Measurements from ENCODE around the gene PDZRN3.

The PDZRN3 gene

GRCh38 chr3:73511571-73512525 lies 112.9 kb downstream of the PDZRN3 start:
- DNase-seq: no peak

DNA sequence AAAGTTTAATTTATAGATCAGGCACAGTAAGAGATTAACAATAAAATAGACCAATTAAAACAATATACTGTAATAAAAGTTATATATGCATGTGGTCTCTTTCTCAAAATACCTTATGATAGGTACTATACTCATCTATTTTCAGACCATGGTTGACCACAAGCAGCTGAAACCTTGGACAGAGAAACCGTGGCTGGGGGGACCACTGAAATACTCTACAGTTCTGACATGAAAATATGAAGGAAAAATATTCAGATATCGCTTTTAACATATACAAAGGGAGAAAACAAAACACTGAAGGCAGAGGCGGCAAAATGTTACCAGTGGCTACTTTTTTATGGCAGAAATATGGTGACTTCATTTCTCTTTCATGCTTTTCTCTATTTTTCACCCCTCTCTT lies 114.0 kb downstream of the PDZRN3 start:
- DNase-seq: no peak

- DNase-seq: no peak
Observed at GRCh38 chr3:73510334-73510733, 114.4 kb downstream of the PDZRN3 start.

DNA sequence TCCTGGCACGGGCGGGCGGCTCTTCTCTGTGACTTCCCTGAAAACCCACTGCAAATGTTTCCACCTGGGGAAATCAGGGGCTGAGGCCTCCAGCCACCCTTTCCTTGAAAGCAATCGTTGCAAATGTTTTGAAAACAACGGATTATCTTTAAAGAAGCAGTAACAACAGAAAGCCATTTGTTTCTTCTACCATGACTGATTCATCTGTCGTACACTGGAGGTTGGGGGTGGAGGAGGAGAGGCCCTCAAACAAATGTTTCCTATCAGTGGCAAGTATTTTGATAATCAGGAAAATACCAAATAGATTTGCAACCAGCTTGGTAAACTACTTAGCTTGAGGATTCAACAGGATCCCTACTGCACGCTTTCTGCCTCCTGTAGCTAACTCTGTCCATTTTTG lies 114.9 kb downstream of the PDZRN3 start:
- no peak for DNase-seq

- DNase-seq: no peak
Observed at GRCh38 chr3:73509066-73509465, 115.7 kb downstream of the PDZRN3 start.

DNA sequence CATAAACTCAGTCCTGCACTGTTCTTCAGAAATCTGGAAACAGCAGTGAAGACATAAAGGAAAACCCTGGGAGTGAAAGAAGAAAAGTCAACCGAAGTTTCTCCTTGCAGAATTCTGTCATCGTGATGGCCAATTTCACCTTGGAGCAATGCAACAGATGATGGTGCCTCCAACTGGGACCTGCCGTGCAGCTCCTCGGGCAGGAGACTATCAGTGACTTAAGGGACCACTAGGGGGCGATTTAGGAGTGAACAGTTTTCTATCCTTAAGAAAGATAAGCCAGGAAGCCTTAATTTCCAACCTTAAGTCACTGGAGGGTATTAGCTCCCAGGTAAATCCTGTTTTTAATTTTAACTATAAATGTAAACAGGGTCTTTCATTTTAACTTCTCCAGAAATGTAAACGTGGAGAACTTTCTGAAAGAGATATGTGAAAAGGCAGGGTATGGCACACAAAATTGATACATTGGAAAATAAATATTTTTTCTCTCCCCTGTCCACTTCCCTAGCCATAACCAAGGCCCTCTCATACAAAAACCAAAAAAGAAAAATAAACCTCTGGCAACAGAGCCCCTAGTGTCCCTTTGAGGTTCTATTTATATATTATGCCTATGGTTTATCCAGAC lies 116.3 kb downstream of the PDZRN3 start:
- peak; percentile 28 for DNase-seq

DNA sequence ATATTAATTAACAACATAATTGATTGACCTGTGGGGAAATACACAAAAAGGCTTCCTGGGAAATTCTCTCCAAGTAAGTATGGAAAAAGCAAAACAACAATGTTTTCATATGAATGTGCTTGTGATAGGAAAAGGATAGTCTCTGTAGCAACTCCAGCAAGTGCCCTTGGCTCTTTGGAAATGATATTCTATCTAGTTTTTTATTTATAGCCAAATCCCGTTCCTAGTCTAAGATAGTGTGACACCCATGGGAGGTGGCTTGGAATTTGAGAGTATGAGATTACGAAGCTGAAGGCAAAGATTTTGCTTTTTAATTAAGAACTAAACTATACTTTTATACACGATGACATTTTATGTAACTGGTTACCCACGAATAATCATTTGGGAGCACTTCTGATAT lies 119.9 kb downstream of the PDZRN3 start:
- DNase-seq: no peak

DNA sequence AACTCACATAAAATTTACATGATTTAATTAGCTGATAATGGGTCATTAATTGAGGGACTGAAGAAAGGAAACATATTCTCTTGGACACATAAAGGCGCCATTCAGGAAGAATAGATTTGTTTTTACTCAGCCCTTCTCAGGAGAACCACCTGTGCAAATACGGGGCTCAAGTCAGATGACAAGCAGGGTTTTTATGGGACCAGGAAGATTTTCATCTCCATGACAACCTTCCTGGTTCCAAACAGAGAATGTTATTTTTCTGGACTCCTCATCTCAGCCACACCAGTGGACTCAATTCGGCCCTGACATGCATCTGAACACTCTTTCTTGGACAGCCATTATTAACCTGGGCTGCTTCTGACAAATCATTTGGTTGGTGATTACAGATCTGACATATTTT lies 120.5 kb downstream of the PDZRN3 start:
- DNase-seq: no peak

DNA sequence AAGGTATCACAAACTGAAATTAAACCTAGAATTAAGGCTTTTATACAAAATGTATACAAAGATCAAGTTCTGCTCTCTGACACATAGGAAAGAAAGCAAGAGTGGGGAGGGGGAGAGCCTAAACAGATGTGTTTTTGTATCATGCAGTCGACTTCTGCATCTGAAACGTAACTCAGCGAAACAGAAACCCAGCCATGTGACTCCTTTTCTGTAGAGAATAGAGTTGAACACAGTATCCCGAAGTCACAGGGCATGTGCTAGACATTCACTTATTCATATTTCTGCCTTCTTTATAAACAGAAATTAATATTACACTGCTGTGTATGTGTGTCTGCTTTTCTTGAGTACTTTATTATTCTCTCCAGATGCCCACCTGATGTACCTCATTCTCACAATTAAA lies 121.0 kb downstream of the PDZRN3 start:
- DNase-seq: no peak

DNA sequence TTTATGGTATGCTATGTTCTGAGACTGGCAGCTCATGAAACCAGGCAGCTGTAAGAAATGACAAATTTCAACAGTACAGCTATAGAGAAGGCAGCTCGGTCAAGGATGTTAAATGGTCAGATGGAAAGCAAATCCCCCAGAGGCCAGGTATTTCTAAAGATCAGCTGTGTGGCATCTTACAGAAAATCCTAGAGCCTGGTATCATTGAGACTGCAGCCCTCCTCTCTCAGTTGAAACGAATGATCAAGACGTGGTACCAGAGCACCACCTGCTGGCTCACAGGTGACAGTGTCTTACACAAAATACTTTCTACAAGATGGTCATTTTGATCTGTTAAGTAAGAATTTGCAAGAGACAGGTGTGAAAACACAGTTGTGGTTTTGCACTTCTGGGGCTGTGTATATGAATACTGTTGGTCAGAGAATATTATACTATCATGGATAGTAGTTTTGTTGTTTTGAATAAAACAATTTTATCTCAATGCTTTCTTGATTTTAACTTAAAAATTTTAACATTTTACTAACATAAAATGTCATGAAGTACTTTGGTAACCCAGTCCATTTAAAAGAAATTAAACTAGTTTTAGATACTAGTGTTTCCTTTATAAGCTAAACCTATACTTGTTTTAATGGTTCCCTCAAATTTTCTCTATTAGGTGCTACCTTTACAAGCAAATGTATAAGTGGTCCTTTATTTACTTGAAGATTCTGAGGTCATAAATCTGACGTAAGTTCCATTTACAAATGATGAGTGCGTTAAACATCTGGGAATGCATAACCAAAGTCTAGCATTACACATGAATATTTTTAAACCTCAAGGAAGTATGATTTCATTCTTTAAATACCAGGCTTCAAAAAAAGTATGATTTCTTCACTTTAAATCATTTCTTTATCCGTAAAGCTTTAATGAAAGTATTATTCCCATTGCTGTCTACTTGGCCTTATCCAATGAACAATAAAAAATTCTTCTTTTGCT lies 121.8 kb downstream of the PDZRN3 start:
- peak; percentile 38 for DNase-seq

GRCh38 chr3:73500321-73500720 lies 124.4 kb downstream of the PDZRN3 start:
- no peak for DNase-seq

GRCh38 chr3:73499787-73500186 lies 125.0 kb downstream of the PDZRN3 start:
- no peak for DNase-seq

DNA sequence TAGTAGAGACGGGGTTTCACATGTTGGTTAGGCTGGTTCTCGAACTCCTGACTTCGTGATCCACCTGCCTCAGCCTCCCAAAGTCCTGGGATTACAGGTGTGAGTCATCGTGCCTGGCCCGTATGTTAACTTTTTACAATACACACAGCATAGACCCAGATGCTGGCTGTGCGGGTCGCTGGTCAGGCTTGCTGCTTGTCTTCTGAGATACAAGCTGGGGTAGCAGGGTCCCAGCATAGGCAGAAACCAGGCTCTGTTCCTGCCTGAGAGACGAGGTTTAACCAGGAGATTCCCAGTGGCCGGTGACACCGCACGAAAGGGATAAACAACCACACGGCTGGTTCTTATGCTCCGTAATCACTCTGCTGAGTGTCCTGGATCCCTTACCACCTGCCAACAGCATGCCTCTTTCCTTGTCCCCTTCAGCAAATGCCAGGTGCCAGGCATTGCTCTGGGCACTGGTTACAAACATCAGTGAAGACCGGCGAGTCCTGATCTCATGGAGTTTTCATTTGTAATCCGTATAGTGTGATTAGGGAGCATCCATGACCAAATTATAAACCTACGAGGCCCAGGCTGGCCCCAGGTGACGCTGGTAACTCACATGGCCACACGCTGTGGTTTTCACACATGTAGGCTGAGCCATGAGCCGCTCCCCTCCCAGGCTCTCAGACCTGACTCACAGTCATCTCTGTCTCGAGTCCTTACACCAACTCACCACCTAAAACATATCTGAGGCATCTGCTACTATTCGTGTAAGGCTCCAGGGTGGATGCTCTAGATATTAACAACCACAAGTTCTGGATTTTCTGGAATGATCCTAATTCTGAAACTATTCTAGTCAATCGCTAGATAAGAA lies 125.7 kb downstream of the PDZRN3 start:
- no peak for DNase-seq

DNA sequence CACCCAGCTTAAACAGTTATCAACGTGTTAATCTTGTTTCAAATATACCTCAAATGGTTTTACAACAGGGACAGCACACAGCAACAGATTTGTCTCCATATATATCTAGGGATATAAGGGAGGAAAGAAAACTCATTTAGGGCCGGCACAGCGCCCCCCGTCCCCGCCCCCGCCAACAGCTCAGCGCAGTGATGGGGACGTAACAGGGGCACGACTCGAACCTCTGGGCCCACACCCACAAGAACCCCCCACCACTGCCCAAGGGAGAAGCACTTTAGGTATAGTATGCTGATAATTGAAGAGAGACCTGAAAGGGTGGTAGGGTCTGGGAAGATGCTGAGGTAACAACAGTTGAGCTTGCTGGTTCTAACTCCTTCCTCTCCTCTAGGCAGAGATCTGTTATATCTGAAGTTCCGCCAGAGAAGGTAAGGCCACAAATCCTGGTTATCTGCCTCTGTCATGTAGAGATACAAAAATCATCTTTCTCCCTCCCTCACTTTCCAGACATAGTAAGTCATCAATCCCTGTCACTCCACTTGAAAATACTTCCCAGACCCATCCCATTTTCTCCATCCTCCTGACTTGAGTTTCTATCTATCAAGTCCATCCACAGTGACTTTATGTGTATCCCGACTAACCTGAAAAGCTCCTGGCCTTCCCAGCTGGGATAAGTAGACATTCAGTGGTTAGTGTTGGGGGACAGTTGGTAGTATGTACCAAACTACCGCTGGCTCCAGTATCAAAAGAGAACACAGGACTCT lies 126.9 kb downstream of the PDZRN3 start:
- DNase-seq: no peak

DNA sequence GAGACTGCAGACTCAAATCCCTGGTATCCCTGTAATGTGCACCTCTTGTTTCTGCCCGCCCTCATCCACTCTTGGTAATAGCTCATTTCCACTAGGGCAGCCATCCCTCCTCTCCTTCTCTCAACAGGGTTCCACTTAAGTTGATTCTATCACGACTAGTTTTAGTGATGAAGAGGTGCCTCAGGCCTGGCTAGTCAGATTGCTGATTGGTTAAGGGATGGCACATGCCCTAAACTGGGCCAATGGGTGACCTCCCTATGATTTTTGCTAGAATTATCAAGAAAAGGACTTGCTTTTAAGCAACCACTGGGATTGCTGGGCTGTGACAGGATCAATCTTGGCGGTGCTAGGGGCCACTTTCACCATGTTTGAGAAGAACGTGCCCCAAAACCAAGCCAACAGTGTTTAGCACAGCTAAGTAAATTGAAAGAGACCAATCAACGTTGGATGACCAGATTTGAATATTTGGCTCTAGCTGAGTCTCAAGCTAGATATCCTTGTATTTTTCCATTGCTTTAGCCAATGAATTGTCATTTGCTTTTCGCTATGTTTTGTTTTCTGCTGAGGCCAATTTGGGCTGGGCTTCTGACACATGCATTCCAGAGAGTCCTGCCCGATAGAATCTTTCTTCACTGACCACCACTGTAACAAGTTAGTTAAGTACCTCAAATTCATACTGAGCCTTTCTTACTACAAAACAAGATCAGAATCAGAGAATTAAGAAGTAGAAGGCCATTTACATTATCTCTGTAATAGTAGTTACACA lies 131.0 kb downstream of the PDZRN3 start:
- no peak for DNase-seq

GRCh38 chr3:73492186-73492585 lies 132.6 kb downstream of the PDZRN3 start:
- DNase-seq: no peak

DNA sequence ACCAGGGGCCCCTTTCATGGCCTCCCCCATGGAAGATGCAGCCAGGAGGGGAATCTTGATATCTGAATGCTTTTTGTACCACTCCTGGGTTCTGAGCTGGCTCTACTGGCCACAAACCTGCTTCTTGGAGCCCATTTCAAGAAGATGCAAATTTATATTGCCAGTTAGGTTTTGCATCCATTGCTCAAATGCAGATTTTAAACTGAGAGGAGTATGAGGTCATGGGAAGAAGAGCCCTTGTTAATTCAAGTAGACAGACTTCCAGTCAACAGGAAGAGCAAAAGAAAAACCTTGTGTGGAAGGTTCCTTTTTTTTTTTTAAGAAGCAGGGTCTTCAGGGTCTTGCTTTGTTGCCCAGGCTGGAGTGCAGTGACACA lies 133.5 kb downstream of the PDZRN3 start:
- no peak for DNase-seq

- DNase-seq: no peak
Observed at GRCh38 chr3:73490453-73491286, 134.1 kb downstream of the PDZRN3 start.

- no peak for DNase-seq
Observed at GRCh38 chr3:73485877-73486330, 138.8 kb downstream of the PDZRN3 start.

Data from CD4-positive, alpha-beta T cell treated with Interleukin-10 for 1 hour (primary cell).